A673 (cell line): ENCODE data around the gene ACAP1.

Experiments
- EZH2 ChIP-seq: fragments of 200-600 bp; sonication (generic); IDR thresholded peaks from 2 replicates; pipeline ENCODE4 v1.6.1; 2017; ENCODE audit warnings: borderline replicate concordance, low read depth, mild to moderate bottlenecking, mixed read lengths, antibody characterized with exemption, low read length; ENCODE audit not compliant: poor library complexity, severe bottlenecking
- TF ChIP-seq, protein P1 (sequence below): fragments of 300-800, 200-600 bp; sonication (generic); conservative IDR thresholded peaks from 2 replicates; pipeline ENCODE4 v1.5.1; 2017; ENCODE audit warnings: low read depth, mild to moderate bottlenecking, antibody characterized with exemption, low read length, moderate library complexity, mixed read lengths

DNA sequence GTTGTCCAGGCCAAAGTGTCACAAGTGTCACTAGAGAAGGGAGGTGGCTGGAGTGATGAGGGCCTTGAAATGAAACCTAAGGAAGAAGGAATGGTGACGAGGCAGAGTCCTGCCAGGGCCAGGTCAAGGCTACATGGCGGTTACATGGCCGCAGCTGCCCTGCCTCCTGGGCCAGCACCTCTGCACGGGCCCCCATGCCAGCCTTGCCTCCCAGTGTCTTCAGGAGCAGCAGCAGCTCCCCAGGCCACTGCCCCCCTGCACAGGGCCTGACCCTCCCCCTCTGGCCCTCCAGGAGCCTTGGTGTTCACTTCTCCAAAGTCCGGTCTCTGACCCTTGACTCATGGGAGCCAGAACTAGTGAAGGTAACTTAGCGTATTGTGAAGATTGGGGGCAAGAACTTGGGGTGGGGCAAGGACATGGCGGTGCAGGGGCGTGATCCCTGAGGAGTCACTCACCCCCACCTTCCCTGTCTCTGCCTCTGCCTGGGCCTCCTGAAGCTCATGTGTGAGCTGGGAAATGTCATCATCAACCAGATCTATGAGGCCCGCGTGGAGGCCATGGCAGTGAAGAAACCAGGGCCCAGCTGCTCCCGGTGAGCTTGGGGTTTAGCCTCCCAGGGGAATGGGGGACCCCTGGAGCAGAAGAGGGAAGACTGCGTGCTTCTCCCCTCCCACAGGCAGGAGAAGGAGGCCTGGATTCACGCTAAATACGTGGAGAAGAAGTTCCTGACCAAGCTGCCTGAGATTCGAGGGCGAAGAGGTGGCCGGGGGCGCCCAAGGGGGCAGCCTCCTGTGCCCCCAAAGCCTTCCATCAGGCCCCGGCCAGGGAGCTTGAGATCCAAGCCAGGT, 11.5 kb downstream of the ACAP1 start:
- TF ChIP-seq, protein P1, sequence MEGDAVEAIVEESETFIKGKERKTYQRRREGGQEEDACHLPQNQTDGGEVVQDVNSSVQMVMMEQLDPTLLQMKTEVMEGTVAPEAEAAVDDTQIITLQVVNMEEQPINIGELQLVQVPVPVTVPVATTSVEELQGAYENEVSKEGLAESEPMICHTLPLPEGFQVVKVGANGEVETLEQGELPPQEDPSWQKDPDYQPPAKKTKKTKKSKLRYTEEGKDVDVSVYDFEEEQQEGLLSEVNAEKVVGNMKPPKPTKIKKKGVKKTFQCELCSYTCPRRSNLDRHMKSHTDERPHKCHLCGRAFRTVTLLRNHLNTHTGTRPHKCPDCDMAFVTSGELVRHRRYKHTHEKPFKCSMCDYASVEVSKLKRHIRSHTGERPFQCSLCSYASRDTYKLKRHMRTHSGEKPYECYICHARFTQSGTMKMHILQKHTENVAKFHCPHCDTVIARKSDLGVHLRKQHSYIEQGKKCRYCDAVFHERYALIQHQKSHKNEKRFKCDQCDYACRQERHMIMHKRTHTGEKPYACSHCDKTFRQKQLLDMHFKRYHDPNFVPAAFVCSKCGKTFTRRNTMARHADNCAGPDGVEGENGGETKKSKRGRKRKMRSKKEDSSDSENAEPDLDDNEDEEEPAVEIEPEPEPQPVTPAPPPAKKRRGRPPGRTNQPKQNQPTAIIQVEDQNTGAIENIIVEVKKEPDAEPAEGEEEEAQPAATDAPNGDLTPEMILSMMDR, result no peak
- TF ChIP-seq EZH2, result no peak
